SK-N-MC (cell line): Measurements from ENCODE around the gene NOBOX.
"Not testable (repeated sequence)": the region's sequence is repeated elsewhere in the genome, so short reads cannot be mapped to it uniquely, and the experiment has no call there.

Source experiments
- EZH2 ChIP-seq: fragments of 200-600 bp; sonication (generic); IDR thresholded peaks from one replicate; pipeline ENCODE4 v1.6.1; 2017; ENCODE audit warnings: antibody characterized with exemption
- POLR2AphosphoS5 ChIP-seq: IDR thresholded peaks from 2 replicates; pipeline ENCODE4 v1.6.1; 2012; ENCODE audit warnings: mild to moderate bottlenecking, low read depth, low read length, borderline replicate concordance

DNA sequence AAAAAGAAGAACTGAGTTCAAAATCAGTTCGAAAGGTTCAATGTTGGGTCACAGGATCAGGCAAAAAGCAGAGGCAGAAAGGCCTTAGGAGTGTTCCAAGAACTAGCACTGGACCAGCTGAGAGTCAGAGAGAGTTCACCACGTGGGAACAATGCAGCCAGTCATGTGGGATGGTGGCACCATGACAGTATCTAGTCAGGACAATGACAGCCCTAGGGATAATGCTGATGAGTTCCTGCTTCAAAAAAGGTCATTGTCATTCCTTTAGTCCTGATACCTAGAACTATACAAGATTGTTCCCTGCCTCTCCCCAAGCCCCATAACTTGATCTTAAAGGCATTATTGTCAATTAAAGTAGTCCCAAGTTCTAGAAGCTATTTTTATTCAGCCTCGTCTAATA lies 51.8 kb downstream of the NOBOX start:
- not testable (repeated sequence) for TF ChIP-seq EZH2, POLR2AphosphoS5
